ENCODE data around the gene NPIPA5.
"Not testable (repeated sequence)": the region's sequence is repeated elsewhere in the genome, so short reads cannot be mapped to it uniquely, and the experiment has no call there.

Gene NPIPA5

GRCh38 chr16:15389916-15390315 lies 11.8 kb upstream of the NPIPA5 start:
- DNase-seq (ENCODE audit: low read depth in 2 of 2), result not testable (repeated sequence)

- DNase-seq (ENCODE audit: low read depth in 2 of 2), result not testable (repeated sequence)
These were observed 10.0 kb upstream of the NPIPA5 start for GRCh38 chr16:15388060-15388459.

GRCh38 chr16:15382810-15383209 lies 4.7 kb upstream of the NPIPA5 start:
- not testable (repeated sequence) for DNase-seq (ENCODE audit: low read depth in 2 of 2)

GRCh38 chr16:15357495-15357894 lies 20.6 kb downstream of the NPIPA5 start:
- not testable (repeated sequence) for DNase-seq (ENCODE audit: low read depth in 2 of 2)

- DNase-seq (ENCODE audit: low read depth in 2 of 2), result not testable (repeated sequence)
These were observed 23.2 kb downstream of the NPIPA5 start for GRCh38 chr16:15354846-15355245.

GRCh38 chr16:15352852-15353251 lies 25.2 kb downstream of the NPIPA5 start:
- DNase-seq (ENCODE audit: low read depth in 2 of 2), result not testable (repeated sequence)

- DNase-seq (ENCODE audit: low read depth in 2 of 2), result not testable (repeated sequence)
These were observed 26.3 kb downstream of the NPIPA5 start for GRCh38 chr16:15351745-15352144.

GRCh38 chr16:15351251-15351650 lies 26.8 kb downstream of the NPIPA5 start:
- DNase-seq (ENCODE audit: low read depth in 2 of 2), result not testable (repeated sequence)

GRCh38 chr16:15348721-15349120 lies 29.4 kb downstream of the NPIPA5 start:
- not testable (repeated sequence) for DNase-seq (ENCODE audit: low read depth in 2 of 2)

- not testable (repeated sequence) for DNase-seq (ENCODE audit: low read depth in 2 of 2)
These were observed 35.8 kb downstream of the NPIPA5 start for GRCh38 chr16:15342337-15342736.

- not testable (repeated sequence) for DNase-seq (ENCODE audit: low read depth in 2 of 2)
These were observed 39.1 kb downstream of the NPIPA5 start for GRCh38 chr16:15338986-15339385.

- DNase-seq (ENCODE audit: low read depth in 2 of 2), result not testable (repeated sequence)
These were observed 40.0 kb downstream of the NPIPA5 start for GRCh38 chr16:15337974-15338605.

GRCh38 chr16:15335609-15336008 lies 42.5 kb downstream of the NPIPA5 start:
- DNase-seq (ENCODE audit: low read depth in 2 of 2), result not testable (repeated sequence)

GRCh38 chr16:15333969-15334368 lies 44.1 kb downstream of the NPIPA5 start:
- not testable (repeated sequence) for DNase-seq (ENCODE audit: low read depth in 2 of 2)

GRCh38 chr16:15330978-15331377 lies 47.1 kb downstream of the NPIPA5 start:
- not testable (repeated sequence) for DNase-seq (ENCODE audit: low read depth in 2 of 2)

- DNase-seq (ENCODE audit: low read depth in 2 of 2), result not testable (repeated sequence)
These were observed 53.1 kb downstream of the NPIPA5 start for GRCh38 chr16:15324954-15325353.

GRCh38 chr16:15323373-15323772 lies 54.7 kb downstream of the NPIPA5 start:
- DNase-seq (ENCODE audit: low read depth in 2 of 2), result not testable (repeated sequence)

GRCh38 chr16:15321221-15321620 lies 56.9 kb downstream of the NPIPA5 start:
- not testable (repeated sequence) for DNase-seq (ENCODE audit: low read depth in 2 of 2)

- DNase-seq (ENCODE audit: low read depth in 2 of 2), result not testable (repeated sequence)
These were observed 63.5 kb downstream of the NPIPA5 start for GRCh38 chr16:15314562-15314961.
